A172 (cell line): ENCODE data around the gene APP. TPM values are rescaled to one million over a fixed set of nuclear protein-coding genes. Genes with fewer than 3 reads are reported as not detected.

Experiments
- DNase-seq: peaks from one replicate; pipeline ENCODE4 v3.0.0-alpha.2; 2015; ENCODE audit warnings: low spot score
- total RNA-seq: library from RNA; depleted of rRNA; stranded (reverse); fragments of >200 nt; shearing (Covaris generic); gene quantifications from 2 replicates; pipeline ENCODE4 v1.2.3, GENCODE V29; 2014

APP gene
- total RNA-seq, 1 experiment from 2014 or later: 337 TPM

DNA sequence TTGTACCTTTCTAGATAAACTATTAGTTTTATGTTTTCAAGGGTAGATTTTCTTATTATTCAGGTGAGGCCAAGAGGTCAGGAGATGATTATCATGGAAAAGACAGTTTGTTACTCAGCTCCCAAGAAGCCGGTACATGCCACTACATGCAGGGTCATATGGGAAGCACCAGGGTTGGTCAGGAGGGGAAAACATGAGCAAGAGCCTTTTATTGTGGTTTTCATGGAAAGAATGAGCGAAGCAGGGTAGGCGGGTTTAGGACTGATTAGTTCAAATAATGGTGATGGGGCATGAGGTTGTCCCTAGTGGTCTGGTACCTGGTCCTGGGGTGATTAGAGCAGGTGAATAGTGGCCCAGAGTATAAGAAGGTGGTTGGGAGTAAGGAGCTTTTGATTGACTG is 189.9 kb downstream of the APP start:
- no peak for DNase-seq

DNA sequence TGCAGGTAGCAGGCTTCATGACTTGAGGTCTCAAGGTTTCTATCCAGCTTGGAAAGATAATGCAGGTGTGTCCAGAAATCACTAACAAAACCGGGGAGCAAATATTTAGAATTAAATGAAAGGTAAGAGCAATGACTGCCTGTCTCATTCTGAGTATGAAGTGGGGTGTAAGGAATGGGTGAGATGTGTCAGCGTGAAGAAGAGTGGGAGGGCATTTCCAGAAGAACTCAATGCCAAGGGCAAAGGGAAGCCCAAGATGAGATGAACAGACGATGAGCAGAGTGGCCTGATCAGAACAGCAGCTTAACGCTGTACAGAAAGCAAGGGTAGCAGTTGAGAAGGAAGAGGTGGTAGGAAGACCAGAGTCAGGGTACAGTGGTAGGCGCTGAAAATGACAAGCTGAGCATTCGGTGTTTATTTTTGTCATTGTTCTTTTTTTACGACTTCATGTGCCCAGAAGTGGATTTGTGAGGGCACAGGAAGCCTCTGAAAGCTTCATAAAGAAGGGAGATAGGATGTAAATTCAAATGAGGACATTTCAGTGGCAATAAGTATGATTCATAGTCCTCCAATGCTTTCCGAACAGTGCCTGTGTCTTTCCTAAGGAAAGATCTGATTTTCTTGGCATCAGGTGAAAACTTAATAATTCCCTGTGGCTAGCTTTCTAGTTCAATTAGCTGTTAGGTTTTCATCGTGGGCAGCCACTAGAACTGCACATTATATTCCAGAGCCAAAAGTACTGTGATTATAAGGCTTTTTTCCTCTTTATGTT is 190.5 kb downstream of the APP start:
- DNase-seq: no peak

DNA sequence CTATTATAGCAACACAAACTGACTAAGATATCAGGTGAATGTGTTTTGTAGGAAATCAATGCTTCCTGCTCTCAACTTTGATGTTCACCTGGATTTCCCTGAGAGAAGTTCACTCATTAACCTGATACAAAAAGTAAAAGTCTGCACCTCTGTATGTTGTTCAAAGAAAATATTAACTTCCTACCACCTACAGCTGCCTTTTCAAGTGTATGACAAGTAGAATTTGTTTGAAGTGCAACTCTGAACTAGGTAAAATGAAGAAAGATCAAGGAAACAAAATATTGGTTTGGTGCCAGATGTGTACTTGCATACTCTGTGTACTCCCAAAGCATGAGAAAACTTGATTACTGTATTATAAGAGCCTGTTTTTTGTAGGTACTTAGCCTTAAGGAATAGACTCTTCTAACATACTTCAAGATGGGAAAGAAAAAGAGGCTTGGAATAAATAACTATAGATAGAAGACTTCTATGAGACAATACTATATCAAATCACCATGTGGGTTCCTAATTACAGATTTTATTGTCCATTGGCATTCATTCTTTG is 193.4 kb downstream of the APP start:
- no peak for DNase-seq

DNA sequence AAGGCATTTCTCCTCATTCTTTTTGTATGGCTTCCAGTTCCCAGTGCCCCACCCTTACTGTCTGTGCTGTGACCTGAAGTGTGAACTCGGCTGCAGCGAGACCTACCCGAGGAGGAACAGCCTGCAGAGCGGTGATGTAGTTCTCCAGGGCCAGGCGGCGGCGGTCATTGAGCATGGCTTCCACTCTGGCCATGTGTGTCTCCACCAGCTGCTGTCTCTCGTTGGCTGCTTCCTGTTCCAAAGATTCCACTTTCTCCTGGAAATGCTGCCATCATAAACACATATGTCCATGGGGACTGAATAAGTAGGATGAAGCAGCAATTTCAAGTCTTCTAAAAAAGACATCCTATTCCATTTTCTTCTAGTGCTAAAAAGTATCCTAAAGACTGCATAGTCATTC is 195.6 kb downstream of the APP start:
- DNase-seq: no peak

DNA sequence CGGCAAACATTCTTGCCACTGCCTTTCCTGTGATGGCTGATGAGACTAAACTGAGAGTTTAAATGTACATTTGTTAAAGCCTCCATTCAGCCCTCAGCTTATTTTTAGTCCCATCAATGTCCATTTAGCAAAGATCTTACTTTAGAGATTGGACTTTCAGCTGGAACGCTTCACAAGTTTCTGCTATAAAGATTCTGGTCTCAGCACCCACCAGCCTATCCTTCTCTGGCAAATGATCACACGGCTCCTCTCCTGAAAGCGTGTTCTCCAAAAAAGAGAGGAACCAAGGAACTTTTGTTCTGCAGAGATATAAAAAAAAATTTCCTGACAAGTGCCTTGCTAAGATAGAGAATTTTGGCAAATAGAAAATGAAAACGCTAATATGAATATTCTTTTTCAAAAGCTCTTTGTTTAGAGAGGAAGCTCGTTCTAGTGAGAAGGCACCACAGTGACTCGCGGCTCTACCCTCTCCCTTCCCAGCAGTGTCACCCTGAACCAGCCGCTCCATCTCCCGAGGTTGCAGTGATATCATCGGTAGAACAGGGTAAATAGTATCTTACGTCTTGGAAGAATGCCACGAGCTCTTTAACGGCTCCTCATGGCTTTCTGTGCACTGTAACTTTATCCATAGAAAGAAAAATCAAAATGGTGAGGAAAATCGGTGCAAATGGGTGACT is 200.2 kb downstream of the APP start:
- no peak for DNase-seq

DNA sequence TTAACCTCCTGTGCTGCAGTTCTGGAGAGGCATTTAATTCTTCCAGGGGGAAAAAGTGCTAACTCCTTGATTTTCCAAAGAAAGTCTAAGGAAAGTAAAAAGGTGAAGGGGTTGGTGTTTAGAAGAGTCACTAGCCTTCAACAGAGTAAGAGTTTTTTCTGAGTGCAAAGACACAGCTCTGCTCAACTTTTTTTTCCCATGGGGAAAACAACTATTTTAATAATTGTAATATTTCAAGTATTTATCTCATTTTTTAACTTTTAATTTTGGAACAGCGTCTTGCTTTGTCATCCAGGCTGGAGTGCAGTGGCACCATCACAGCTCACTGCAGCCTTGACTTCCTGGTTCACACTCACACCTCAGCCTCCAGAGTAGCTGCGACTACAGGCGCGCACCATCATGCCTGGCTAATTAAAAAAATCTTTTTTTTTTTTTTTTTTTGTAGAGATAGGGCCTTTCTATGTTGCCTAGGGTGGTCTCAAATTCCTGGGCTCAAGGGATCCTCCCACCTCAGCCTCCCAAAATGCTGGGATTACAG is 202.6 kb downstream of the APP start:
- DNase-seq: no peak

DNA sequence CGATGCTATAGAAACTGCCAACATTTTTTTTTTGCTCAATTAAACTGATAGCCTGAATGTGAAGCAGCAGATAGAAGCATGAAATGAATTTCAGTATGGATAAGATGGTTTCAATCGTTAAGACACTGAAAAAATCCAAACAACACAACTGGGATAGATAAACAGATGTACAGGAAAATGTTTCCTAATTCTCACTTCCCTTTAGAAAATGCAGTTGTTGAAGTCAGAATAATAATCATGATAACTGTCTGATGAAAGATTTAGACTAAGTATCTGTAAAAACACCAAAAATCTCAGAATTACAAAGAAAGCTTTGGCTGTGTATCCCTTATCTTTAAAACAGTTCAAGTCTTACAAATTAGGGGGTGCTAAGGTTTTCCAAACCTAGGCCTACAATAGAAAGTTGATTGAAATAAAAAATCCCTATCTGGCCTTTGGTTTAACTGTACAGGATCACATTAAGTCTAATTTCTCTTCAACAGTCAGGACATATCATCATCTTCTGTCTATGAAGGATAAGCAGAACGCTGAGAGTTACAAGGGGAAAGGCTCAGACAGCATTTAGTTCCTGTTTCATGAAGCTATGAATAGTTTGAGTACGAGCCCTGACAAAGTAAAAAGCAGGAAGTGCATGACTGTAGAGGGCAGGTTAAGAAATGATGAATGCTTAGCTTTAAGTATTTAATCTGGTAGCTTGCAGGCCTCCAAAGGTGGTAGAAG is 203.2 kb downstream of the APP start:
- no peak for DNase-seq

DNA sequence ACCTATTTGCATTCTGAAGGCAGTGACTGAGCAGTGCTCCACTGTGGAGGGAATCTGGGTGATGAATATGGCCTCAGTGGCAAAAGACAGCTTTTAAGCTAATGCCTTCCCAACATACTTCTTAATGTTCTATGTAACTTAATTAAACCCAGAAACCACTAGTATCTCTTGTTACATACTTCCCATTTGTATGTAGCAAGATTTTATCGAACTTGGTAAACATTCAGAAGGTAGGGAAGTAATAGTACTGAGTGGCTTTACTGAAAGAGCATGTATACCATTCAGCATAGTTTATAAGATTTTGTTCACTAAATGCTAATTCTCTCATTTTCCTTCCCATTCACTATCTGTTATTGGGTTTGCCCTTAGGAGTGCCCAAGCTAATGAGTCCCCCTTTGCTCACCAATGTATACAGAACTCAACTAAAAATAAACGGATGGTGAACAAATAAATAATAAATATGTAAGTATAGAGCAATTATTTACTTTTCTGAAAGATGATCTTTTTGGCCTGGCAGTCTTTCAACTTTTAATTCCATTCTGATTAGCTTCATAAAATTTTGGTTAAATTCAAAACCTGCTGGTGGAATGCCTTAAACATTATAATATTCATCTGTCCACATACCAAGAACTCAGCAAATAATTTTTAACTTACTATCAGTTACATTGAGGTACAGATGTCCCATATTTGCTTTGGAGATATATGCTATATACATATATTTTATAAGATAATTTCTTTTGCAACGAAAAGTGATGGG is 204.4 kb downstream of the APP start:
- no peak for DNase-seq

DNA sequence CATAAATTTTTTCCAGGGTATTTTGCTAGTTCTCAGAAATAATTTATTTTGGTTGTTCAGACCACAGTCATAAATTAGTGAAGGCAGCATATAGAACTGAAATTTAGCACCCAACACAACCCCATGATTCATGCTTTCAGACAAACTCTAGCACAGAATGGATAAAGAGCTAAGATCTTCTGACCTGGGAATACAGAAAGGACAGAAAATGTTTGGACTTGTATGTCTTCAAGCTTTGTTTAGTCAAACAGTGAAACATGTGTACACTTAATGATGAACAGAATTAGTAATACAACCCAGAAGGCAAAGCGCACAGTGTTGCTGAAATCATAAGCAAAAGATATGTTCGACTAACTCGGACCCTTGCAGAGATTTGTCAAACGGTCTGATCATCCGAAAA is 205.6 kb downstream of the APP start:
- DNase-seq: no peak

DNA sequence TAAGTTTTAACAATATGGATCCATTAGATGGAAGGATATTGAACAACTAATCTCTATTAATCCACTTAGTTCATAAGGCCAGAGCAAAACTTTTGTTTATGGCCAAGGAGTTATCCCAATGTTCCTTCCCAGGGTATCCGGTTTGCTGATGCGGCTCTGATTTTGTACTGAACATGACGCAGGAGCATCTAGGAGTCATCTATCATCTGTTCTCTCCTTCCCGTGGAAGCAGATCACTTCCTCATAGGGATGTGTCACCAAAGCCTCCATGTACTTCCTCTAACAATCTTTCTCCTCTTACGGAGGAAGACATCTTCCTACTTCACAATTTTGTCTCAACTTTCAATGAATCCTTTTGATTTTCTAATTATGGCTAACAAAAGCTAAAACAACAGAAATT is 206.6 kb downstream of the APP start:
- peak; percentile 16 for DNase-seq

DNA sequence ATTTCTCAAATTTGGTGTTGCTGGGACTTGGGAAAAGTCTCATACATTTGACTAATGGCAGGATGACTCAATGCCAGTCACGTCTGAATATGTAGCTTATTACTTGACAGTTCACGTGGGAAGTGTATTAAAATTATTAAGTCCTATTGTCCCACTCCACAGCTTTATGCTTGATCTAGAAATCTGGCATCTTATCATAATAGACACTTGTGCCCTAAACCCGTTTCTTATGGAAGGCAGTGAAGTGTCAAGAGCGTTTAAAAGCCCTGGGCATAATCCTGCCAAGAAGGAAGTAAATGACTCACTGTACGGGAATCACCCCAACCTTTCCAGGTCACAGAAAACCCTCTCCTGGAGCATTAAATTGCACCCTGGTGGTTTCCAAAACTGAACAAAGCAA is 207.4 kb downstream of the APP start:
- DNase-seq: peak; percentile 88

DNA sequence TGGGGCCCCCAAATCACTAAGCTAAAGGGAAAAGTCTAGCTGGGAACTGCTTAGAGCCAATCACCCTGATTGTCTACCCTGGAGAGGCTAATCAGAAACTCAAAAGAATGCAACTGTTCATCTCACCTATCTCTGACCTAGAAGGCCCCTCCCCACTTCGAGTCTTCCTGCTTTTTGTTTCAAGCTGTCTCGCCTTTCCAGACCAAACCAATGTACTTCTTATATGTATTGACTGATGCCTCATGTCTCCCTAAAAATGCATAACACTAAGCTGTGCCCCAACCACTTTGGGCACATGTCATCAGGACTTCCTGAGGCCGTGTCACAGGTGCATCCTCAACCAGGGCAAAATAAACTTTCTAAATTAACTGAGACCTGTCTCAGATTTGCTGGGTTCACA is 209.5 kb downstream of the APP start:
- no peak for DNase-seq

DNA sequence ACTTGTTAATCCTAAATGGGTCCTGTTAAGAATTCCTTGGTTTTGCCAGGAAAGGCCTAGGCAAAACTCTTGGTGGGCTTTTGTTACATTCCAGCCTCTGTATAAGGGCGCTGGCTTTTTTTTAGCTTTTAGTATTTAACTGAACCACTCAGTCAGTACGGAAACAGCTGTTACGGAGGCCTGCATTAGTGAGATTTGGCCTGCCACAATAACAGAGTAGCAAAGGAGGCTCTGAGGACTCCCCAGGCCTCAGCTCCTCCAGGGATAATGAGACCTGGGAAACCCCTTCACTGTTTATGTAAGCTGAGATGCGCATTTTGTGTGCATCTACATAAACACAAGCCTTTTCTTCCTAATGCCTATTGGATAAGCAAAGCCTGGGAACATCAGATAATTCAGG is 210.2 kb downstream of the APP start:
- no peak for DNase-seq

DNA sequence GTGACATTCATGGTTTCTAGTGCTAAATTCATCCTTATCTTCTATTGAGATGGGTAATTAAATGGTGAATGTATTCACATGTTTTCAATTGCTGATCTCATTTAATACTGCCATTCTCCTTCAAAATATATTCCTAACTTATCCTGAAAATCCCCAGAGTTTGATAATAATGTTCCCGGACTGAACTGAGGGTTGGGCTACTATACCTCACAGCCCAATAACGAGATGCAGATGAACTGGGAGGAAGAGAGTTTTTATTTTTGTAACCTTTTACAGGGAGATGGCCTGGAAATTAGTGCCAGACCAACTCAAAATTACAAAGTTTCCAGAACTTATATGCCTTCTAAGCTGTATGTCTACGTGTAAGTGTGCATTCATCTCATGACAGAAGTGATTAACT is 210.8 kb downstream of the APP start:
- no peak for DNase-seq

DNA sequence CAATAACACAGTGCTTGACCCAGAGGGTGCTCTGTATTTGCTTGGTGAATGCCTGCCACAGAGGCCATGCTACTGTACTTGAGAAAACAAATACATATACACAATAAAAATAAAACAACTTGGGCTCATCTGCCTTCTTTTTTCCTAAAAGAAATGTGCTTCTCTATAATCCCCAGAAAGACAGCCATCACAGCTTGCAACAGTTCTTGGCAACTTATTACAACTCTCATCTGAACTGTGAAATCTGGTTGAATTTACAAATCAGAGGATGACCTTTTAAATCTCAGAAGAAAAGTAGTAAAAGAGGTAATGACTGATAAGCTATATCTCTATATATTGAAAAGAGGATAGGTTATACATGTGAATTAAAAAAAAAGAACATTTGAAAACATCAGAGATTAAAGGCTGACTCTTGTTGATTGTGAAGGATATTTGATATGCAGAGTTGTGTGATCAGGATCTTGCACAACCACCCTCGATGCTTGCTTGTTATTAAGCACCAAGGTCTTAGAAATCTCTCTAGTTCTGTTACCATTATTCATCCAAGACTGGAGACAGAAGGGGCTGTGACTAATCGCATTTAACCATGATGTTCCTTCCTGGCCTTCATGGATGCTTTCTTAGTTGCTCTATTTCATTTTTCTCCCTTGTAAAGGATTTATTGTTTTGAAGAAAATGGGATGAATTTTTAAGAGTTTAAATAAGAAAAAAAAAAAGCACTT is 213.4 kb downstream of the APP start:
- DNase-seq: no peak

DNA sequence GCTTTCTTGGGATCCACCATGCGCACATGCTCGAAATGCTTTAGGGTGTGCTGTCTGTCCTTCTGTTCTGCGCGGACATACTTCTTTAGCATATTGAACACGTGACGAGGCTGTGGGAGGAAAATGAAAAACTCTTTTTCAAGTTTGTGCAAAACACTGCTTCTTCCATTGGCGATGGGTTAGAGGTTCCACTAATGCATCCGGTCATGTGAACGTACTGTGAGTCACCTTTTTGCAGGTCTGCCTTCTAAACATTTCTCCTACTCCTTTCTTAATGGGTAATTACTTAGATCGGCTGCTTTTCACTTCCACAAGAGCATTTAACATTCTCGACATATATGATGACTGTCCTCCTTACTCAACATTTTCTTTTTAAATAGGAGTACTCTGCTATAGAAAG is 214.9 kb downstream of the APP start:
- no peak for DNase-seq

DNA sequence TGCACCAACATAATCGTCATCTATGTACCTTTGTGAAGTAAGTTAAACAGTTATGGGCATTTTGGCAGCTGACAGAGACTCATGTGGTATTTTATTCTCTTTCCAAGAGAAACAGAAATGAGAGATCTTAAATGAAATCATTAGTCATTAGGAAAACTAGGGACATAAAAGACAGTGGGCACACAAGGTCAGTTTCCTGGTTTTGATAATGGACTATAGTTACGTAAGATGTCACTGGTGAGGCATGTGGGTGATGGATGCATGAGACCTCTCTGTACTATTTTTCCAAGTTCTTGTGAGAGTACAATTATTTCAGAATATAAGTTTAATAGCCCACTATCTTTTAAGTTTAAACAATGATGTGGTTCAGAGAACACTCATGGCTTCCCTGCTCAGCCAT is 216.9 kb downstream of the APP start:
- no peak for DNase-seq

DNA sequence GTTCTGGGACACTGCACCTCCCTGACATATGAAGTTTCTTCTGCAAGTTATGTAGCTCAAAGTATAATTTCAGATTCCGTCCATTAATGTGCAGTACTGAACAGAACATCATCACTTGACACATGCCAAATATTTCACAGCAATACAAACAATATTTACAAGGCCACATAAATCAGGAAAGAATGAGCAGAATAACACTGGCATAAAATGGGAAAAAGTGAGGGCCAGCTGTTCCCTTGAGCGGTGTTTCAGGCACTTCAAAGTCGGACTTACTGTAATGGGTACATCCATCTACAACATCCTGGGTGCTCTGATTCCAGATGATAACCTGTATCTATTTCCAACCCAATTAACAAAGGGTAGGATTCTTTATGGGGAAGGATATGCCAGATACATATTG is 217.4 kb downstream of the APP start:
- no peak for DNase-seq

DNA sequence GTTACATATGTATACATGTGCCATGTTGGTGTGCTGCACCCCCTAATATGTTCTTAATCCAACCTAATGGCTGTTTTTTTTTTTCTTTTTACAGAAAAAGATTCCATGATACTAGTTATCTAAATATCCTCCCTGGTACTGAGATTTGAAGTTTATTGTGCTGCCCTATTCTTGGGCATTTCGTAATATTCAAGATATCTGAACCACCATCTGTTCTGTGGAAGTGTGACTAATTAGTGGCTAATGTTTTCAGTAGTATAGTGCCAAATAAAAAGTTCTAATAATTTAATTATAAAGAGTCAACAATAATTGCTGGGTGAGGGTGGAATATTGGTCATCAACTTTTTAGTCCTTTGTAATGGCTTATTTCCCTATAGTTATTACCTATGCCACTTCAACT is 218.3 kb downstream of the APP start:
- no peak for DNase-seq

DNA sequence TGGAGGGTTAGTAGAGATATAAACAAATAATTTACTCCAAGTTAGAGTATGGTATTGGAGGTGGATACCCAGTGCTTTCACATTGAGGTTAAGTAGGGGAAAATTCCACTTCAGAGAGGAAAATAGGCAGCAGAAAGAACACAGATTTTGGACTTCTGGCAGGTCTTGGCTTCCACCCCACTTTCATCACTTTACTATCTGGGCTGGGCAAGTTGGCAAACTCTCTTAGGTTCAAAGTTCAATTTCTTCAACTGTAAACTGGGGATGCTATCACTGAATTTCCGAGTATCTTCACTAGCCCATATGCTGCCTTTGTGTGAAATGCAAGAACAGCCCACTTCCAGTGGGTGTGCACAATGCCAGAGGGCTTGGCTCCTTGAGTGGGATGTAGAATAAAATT is 220.9 kb downstream of the APP start:
- DNase-seq: no peak

DNA sequence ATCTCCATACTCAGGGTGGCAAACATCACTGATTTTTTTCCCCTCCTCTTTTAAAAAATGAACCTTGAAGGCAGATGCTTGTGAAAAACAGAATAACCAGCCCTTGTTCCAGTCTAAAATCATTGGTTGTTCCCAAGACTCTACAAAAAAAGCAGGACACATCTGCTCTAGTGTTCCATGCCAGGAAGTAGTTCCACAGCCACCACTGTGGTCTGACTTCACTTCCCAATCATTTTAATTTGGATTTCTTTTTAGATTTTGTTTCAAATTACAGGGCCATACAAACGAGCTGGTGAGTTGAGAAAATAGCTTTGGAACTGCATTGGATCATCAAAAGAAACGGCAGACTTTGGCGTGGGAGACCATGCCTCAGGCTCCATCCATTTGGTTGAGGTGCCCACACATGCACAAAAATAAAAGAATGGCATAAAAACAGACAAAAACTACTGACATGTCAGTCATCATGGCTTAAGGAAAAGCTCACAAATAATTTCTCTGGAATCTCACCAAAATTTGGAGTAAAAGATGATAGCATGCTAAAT is 225.8 kb downstream of the APP start:
- DNase-seq: no peak
